CD8-positive, alpha-beta memory T cell (primary cell): ENCODE results near the gene DNAAF3. TPM values are rescaled to one million over a fixed set of nuclear protein-coding genes. Genes with fewer than 3 reads are reported as not detected.

ENCODE experiments used
- CTCF ChIA-PET: fragments of 350-600 bp; sonication (Branson Sonifier 250); formaldehyde crosslinking; loops from one replicate; lab custom pipeline; 2021; ENCODE audit warnings: antibody characterized with exemption; lab: Charles Lee
- POLR2A ChIA-PET: fragments of 350-600 bp; sonication (Branson Sonifier 250); formaldehyde crosslinking; loops from one replicate; lab custom pipeline; 2021; ENCODE audit warnings: antibody characterized with exemption; lab: Charles Lee
- DNase-seq, 5 donors: peaks; one replicate each; pipeline versions ENCODE4 v3.0.0 to v3.0.0-alpha.2; 2020 to 2022; ENCODE audit warnings: mixed read lengths in 1 of 5
- H3K27ac ChIP-seq: one replicate; pipeline ENCODE4 v1.7.0; 2013; ENCODE audit warnings: low read depth, mild to moderate bottlenecking, low read length, moderate library complexity
- H3K27me3 ChIP-seq: 2 replicates; pipeline ENCODE4 v1.7.0; 2013; ENCODE audit warnings: low read length, mild to moderate bottlenecking; ENCODE audit not compliant: insufficient read depth, poor library complexity, severe bottlenecking
- H3K36me3 ChIP-seq: 2 replicates; pipeline ENCODE4 v1.7.0; 2013; ENCODE audit warnings: mild to moderate bottlenecking, low read length, moderate library complexity; ENCODE audit not compliant: insufficient read depth
- H3K4me1 ChIP-seq: 2 replicates; pipeline ENCODE4 v1.7.0; 2013; ENCODE audit warnings: mild to moderate bottlenecking, low read length, moderate library complexity; ENCODE audit not compliant: insufficient read depth
- H3K4me3 ChIP-seq: 2 replicates; pipeline ENCODE4 v1.7.0; 2013; ENCODE audit warnings: mild to moderate bottlenecking, low read length
- H3K9me3 ChIP-seq: 2 replicates; pipeline ENCODE4 v1.7.0; 2013; ENCODE audit warnings: mild to moderate bottlenecking, low read length
- H3K27ac Mint-ChIP-seq, 8 donors: one replicate each; pipeline ENCODE4 v1.8.0; 2020 to 2021; ENCODE audit warnings: mixed read lengths in 8 of 8, mild to moderate bottlenecking in 6 of 8, inconsistent platforms in 3 of 8, moderate library complexity in 3 of 8
- H3K27me3 Mint-ChIP-seq, 2 donors: one replicate each; pipeline ENCODE4 v1.8.0; 2020 to 2021; ENCODE audit warnings: mixed read lengths in 2 of 2, mild to moderate bottlenecking in 1 of 2, moderate library complexity in 1 of 2
- H3K36me3 Mint-ChIP-seq, 3 donors: one replicate each; pipeline ENCODE4 v1.8.0; 2020 to 2021; ENCODE audit warnings: mixed read lengths in 3 of 3, inconsistent platforms in 1 of 3, mild to moderate bottlenecking in 1 of 3
- H3K4me1 Mint-ChIP-seq, 3 donors: one replicate each; pipeline ENCODE4 v1.8.0; 2020 to 2021; ENCODE audit warnings: mixed read lengths in 3 of 3, inconsistent platforms in 1 of 3, mild to moderate bottlenecking in 1 of 3
- H3K4me3 Mint-ChIP-seq, 7 donors: one replicate each; pipeline ENCODE4 v1.8.0; 2020 to 2021; ENCODE audit warnings: mixed read lengths in 7 of 7, mild to moderate bottlenecking in 6 of 7, moderate library complexity in 4 of 7, inconsistent platforms in 2 of 7
- H3K9me3 Mint-ChIP-seq, 5 donors: one replicate each; pipeline ENCODE4 v1.8.0; 2020 to 2022; ENCODE audit warnings: mixed read lengths in 5 of 5, mild to moderate bottlenecking in 3 of 5, moderate library complexity in 2 of 5, inconsistent platforms in 1 of 5
- polyA plus RNA-seq: library from polyadenylated mRNA; unstranded; fragments of 300-500 nt; fragmentation: Illumina TruSeq; gene quantifications from one replicate; pipeline ENCODE4 v1.2.3, GENCODE V29; 2021
- total RNA-seq, 2 experiments: library from RNA; stranded (reverse); gene quantifications; one replicate each; pipeline ENCODE4 v1.2.3, GENCODE V29; 2021

DNAAF3 gene
- total and polyA plus RNA-seq, 3 experiments from 2014 or later, result 0.27 TPM; not detected in 2

DNA sequence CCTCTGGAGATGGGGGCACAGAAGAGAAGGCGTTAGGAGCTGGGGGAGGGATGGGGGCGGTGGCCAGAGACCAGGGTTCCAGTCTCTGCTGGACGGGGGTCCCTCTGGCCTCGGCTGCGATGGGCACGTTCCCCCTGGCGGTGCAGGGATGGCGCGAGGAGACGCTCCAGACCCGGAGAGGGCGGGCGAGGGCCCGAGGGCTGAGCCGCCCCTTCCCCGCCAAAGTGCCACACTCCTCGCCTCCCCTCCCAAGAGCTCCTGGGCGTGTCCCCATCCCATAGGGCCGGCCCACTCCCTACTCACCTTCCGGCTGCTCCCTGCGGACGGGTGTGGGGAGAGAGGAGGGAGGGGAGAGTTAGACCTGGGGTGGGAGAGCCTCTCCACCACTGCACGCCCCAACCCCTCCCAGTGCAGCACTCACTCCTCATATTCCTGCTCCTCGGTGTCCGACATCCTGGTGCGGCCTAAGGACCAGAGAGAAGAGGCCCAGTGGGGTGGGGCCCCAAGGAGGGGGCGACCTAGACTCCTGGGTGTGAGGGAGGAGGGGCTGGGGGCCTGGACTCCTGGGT is 19.6 kb downstream of the DNAAF3 start:
- H3K27ac ChIP-seq, result peak overlapping the region; percentile 43
- peaks cover 17% of the 10 kb centered on the region for H3K27me3 ChIP-seq
- H3K4me1 ChIP-seq, result peaks cover 5% of the 10 kb centered on the region
- ChIA-PET POLR2A (interaction anchor here (0.6 kb wide), 1 partner anchor 468 kb away, joined by 4 read pairs; no protein-coding TSS in a partner anchor), CTCF (interaction anchor here (1.0 kb wide), 1 partner anchor 155 kb away, joined by 3 read pairs; no protein-coding TSS in a partner anchor)
- Mint-ChIP-seq H3K27ac (no peak overlapping the region), H3K4me3 (no peak overlapping the region), H3K27me3 (peaks cover 40 to 43% of the 10 kb centered on the region in 2 donors), H3K9me3 (peaks cover 0 to 6% (median 2%) of the 10 kb centered on the region in 5 donors), H3K4me1 (peaks cover 1 to 6% (median 2%) of the 10 kb centered on the region in 3 donors), H3K36me3 (no peaks in the 10 kb centered on the region)
- H3K9me3 ChIP-seq, result peaks cover 4% of the 10 kb centered on the region
- no peak overlapping the region for H3K4me3 ChIP-seq
- DNase-seq, result no peak
- H3K36me3 ChIP-seq, result no peaks in the 10 kb centered on the region

DNA sequence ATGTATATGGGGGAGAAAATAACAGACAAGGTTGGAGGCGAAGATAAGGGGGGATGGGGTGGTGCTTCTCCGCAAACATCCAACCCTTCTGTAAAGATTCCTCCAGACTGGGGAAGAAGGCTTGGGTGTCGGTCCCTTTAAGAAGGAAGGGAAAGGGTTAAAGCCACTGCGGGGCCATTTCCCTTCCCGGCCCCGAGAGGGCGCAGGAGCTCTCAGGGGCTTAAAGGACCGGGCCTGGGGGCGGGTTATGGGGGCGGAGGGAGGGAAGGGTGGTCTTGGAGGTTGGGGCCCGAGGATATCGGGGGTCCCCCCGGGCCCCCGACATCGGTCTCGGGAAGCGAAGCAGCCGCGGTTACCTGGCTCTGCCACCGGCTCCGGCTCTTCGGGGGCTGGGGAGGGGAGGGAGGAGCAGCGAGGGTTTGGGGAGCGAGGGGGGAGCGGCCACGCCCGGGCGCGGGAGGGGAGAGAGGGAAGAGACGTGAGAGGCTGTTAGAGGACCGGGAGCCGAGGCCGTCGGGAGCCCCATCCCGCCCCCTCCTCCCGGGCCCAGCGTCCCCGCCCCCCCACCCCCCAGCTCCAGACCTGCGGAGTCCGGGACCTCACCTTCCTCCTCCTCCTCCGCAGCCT is 20.2 kb downstream of the DNAAF3 start:
- Histone ChIP-seq H3K4me1 (no peaks in the 10 kb centered on the region), H3K9me3 (no peaks in the 10 kb centered on the region), H3K27me3 (peaks cover 23% of the 10 kb centered on the region), H3K27ac (no peak overlapping the region), H3K4me3 (no peak overlapping the region), H3K36me3 (no peaks in the 10 kb centered on the region)
- peaks cover 0 to 6% (median 1%) of the 10 kb centered on the region in 3 donors for H3K4me1 Mint-ChIP-seq
- H3K4me3 Mint-ChIP-seq, result no peak overlapping the region
- ChIA-PET CTCF (interaction anchor here (1.0 kb wide), 1 partner anchor 156 kb away, joined by 3 read pairs; no protein-coding TSS in a partner anchor), POLR2A (interaction anchor here (0.6 kb wide), 1 partner anchor 468 kb away, joined by 4 read pairs; no protein-coding TSS in a partner anchor)
- H3K9me3 Mint-ChIP-seq, result no peaks in the 10 kb centered on the region
- H3K27ac Mint-ChIP-seq, result no peak overlapping the region
- H3K36me3 Mint-ChIP-seq, result no peaks in the 10 kb centered on the region
- DNase-seq, result no peak
- H3K27me3 Mint-ChIP-seq, result peaks cover 45 to 46% of the 10 kb centered on the region in 2 donors

DNA sequence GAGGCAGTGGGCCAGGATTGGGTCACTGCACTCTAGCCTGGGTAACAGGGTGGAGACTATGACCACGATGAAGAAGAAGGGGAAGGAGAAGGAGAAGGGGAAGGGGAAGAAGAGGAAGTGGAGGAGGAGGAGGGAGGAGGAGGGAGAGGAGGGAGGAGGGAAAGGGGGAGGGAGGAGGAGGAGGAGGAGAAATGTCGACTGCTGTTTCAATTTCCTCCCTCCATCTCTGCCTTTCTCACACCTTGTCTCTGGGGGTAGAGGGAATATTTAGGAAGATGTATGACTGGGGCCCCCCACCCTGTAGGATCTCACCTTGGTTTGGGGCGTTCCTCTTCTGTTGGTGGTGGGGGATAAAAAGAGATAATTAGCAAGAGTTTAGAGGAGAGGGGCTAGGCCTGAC is 21.2 kb downstream of the DNAAF3 start:
- Mint-ChIP-seq H3K4me3 (no peak overlapping the region), H3K4me1 (peaks cover 0 to 9% (median 1%) of the 10 kb centered on the region in 3 donors), H3K9me3 (no peaks in the 10 kb centered on the region), H3K27ac (no peak overlapping the region), H3K36me3 (no peaks in the 10 kb centered on the region), H3K27me3 (peaks cover 49 to 52% of the 10 kb centered on the region in 2 donors)
- ChIA-PET POLR2A (interaction anchor here (0.6 kb wide), 1 partner anchor 136 kb away, joined by 5 read pairs; no protein-coding TSS in a partner anchor), CTCF (interaction anchor here (6.5 kb wide), 1 partner anchor 359 kb away, joined by 80 read pairs; no protein-coding TSS in a partner anchor)
- Histone ChIP-seq H3K4me1 (no peaks in the 10 kb centered on the region), H3K36me3 (no peaks in the 10 kb centered on the region), H3K27me3 (peaks cover 27% of the 10 kb centered on the region), H3K4me3 (no peak overlapping the region), H3K27ac (no peak overlapping the region), H3K9me3 (no peaks in the 10 kb centered on the region)
- DNase-seq, result no peak

DNA sequence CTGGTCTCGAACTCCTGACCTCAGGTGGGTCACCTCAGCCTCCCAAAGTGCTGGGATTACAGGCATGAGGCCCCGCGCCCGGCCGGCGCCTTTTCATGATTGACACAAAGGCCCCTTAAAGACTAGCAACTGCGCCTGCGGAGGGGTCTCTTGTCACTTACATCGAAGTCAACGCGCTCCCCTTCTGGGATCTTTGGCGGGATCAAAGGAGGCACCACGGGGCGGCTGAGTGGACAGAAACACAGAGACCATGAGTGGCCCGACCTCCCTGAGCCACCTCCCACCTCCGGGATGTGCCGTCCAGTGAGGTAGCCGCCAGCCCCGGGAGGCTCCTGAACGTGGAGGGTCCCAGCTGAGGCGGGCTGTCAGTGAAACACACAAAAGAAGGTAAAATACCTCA is 24.7 kb downstream of the DNAAF3 start:
- H3K36me3 Mint-ChIP-seq, result no peaks in the 10 kb centered on the region
- peaks cover 0 to 9% (median 0%) of the 10 kb centered on the region in 3 donors for H3K4me1 Mint-ChIP-seq
- Histone ChIP-seq H3K9me3 (no peaks in the 10 kb centered on the region), H3K4me1 (no peaks in the 10 kb centered on the region), H3K27ac (no peak overlapping the region), H3K27me3 (peaks cover 27% of the 10 kb centered on the region), H3K4me3 (no peak overlapping the region), H3K36me3 (no peaks in the 10 kb centered on the region)
- H3K9me3 Mint-ChIP-seq, result no peaks in the 10 kb centered on the region
- peaks cover 51 to 53% of the 10 kb centered on the region in 2 donors for H3K27me3 Mint-ChIP-seq
- CTCF ChIA-PET, result interaction anchor here (0.6 to 6.5 kb wide), 25 partner anchors 9 to 484 kb away, joined by 3 to 80 read pairs (median 4); partner anchors contain the start of genes ISOC2, NAT14, PPP1R12C and TMEM238
- no peak overlapping the region for H3K27ac Mint-ChIP-seq
- POLR2A ChIA-PET, result interaction anchor here (0.6 to 1.2 kb wide), 3 partner anchors 112 to 294 kb away, joined by 3 to 7 read pairs (median 4); no protein-coding TSS in a partner anchor
- H3K4me3 Mint-ChIP-seq, result no peak overlapping the region
- DNase-seq, result no peak

DNA sequence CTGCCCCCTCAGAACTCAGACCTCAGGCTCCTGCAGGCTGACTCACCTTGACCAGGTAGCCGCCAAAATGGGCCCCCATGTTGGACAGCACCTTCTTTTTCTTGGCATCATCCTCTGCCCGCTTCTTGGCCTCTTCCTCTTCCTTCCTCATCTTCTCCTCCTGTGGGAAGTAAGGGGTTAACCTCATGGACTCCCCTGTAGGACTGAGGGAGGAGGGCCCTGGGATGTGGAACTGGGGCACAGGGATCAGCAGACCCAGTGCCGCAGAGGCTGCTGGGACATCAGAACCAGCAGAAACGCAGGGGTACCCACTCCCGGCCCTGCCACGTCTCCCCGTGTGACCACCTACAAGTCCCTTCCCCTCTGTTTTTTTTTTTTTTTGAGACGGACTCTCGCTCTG is 28.5 kb downstream of the DNAAF3 start:
- DNase-seq, result no peak

DNA sequence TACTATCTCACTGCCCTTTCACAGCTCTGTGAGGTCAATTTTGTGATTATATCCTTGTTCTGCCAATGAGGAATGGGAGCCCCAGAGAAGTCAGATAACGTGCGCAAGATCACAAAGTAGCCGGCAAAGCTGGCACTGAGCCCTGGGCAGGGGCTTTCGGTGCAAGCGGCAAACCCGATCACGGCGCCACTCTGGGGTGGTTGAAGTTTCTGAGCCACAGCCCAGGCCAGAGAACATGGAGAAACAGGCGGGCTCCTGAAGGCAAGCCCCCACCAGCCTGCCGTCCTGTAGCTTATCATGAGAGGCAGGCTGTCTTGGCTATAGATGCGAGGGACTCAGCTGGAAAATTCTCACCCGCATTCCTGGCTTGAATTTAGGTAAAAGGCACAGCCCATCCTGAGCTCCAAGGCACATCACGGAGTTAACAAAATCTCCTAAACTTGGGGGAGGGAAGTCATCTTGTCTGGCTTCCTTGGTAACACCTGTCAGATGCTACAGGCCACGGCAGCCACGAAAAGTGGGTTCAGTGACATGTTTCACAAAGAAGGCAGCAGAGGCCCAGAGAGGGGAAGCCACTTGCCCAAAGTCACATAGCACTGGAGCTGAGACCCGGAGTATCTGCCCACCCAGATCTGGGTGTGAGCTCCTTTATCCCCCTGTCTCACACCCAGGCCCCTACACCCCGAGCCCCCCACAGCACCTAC is 29.9 kb downstream of the DNAAF3 start:
- Histone ChIP-seq H3K9me3 (no peaks in the 10 kb centered on the region), H3K4me1 (no peaks in the 10 kb centered on the region), H3K4me3 (no peak overlapping the region), H3K27me3 (peaks cover 8% of the 10 kb centered on the region), H3K36me3 (no peaks in the 10 kb centered on the region), H3K27ac (no peak overlapping the region)
- ChIA-PET CTCF (interaction anchor here (1.5 kb wide), 1 partner anchor 368 kb away, joined by 8 read pairs; no protein-coding TSS in a partner anchor), POLR2A (no interaction called here)
- no peak for DNase-seq
- Mint-ChIP-seq H3K27ac (no peak overlapping the region), H3K27me3 (peaks cover 36 to 56% of the 10 kb centered on the region in 2 donors), H3K4me3 (no peak overlapping the region), H3K9me3 (no peaks in the 10 kb centered on the region), H3K36me3 (no peaks in the 10 kb centered on the region), H3K4me1 (peaks cover 0 to 5% (median 0%) of the 10 kb centered on the region in 3 donors)

More for the DNA sequence above, 28.5 kb downstream of the DNAAF3 start:
- Histone ChIP-seq H3K4me1 (no peaks in the 10 kb centered on the region), H3K36me3 (no peaks in the 10 kb centered on the region), H3K27me3 (peaks cover 12% of the 10 kb centered on the region), H3K4me3 (no peak overlapping the region), H3K27ac (no peak overlapping the region), H3K9me3 (no peaks in the 10 kb centered on the region)
- Mint-ChIP-seq H3K36me3 (no peaks in the 10 kb centered on the region), H3K4me3 (no peak overlapping the region), H3K27me3 (peaks cover 38 to 47% of the 10 kb centered on the region in 2 donors), H3K9me3 (no peaks in the 10 kb centered on the region), H3K27ac (no peak overlapping the region), H3K4me1 (peaks cover 0 to 5% (median 0%) of the 10 kb centered on the region in 3 donors)
- ChIA-PET CTCF (no interaction called here), POLR2A (no interaction called here)

DNA sequence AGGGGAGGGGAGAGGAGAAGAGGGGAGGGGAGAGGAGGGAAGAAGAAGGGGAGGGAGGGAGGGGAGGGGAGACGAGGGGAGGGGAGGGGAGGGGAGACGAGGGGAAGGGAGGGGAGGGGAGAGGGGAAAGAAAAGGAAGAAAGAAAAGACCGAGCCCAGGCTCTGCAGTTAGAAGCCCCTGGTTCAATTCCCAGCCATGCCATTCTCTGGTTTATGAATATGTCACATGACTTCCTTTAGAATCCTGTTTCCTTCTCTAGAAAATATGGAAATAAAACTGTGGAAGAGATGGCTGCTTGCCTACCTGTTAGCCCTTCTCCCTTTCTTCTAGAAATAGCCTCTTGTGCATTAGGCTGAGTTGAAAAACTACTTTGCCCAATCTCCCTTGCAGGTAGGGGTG is 31.7 kb downstream of the DNAAF3 start:
- Histone ChIP-seq H3K36me3 (no peaks in the 10 kb centered on the region), H3K9me3 (no peaks in the 10 kb centered on the region), H3K4me3 (no peak overlapping the region), H3K4me1 (no peaks in the 10 kb centered on the region), H3K27ac (no peak overlapping the region), H3K27me3 (no peaks in the 10 kb centered on the region)
- CTCF ChIA-PET, result interaction anchor here (1.4 kb wide), 1 partner anchor 283 kb away, joined by 3 read pairs; no protein-coding TSS in a partner anchor
- H3K36me3 Mint-ChIP-seq, result no peaks in the 10 kb centered on the region
- no peak overlapping the region for H3K27ac Mint-ChIP-seq
- no peak for DNase-seq
- H3K4me3 Mint-ChIP-seq, result no peak overlapping the region
- peaks cover 35 to 58% of the 10 kb centered on the region in 2 donors for H3K27me3 Mint-ChIP-seq
- POLR2A ChIA-PET, result no interaction called here
- no peaks in the 10 kb centered on the region for H3K4me1 Mint-ChIP-seq
- no peaks in the 10 kb centered on the region for H3K9me3 Mint-ChIP-seq
